Body of pancreas (tissue), 4 donors: ENCODE data around the gene HDAC1. TPM values are rescaled to one million over a fixed set of nuclear protein-coding genes. Genes with fewer than 3 reads are reported as not detected.
"Not testable (repeated sequence)": the region's sequence is repeated elsewhere in the genome, so short reads cannot be mapped to it uniquely, and the experiment has no call there.

Experiments used
- ATAC-seq: fragments of 150-250 bp; one replicate; pipeline ENCODE4 v1.9.1; 2016
- DNase-seq, 4 donors: peaks; one replicate each; pipeline ENCODE4 v3.0.0-alpha.2; 2019
- H3K27ac ChIP-seq, 4 donors: fragments of 200-600 bp; sonication (generic); 1 replicate in 3 of 4; 2 replicates in 1 of 4; pipeline versions ENCODE4 v1.5.1 to v1.6.1; 2016 to 2019; ENCODE audit warnings: mild to moderate bottlenecking in 1 of 4, mixed read lengths in 1 of 4, moderate library complexity in 1 of 4
- H3K27me3 ChIP-seq, 2 donors: fragments of 200-600 bp; sonication (generic); one replicate each; pipeline ENCODE4 v1.6.0; 2016; ENCODE audit warnings: mild to moderate bottlenecking in 1 of 2
- H3K36me3 ChIP-seq, 2 donors: fragments of 200-600 bp; sonication (generic); replicated peaks in 1 of 2; 2 replicates each; pipeline ENCODE4 v1.5.1; 2016; ENCODE audit warnings: low read depth in 2 of 2; ENCODE audit not compliant: insufficient read depth in 1 of 2
- H3K4me1 ChIP-seq: fragments of 200-600 bp; sonication (generic); one replicate; pipeline ENCODE4 v1.6.0; 2016
- H3K4me3 ChIP-seq, 2 donors: fragments of 200-600 bp; sonication (generic); 1 replicate in 1 of 2; 2 replicates in 1 of 2; pipeline ENCODE4 v1.5.1; 2016 to 2019
- H3K9me3 ChIP-seq, 3 donors: fragments of 200-600 bp; sonication (generic); 1 replicate in 2 of 3; 2 replicates in 1 of 3; pipeline ENCODE4 v1.5.1; 2016
- CTCF ChIP-seq, 7 experiments: fragments of 450-650 bp in 4 of 7; fragments of 200-600 bp in 3 of 7; sonication (generic) in 3 of 7; IDR thresholded peaks; one replicate each; pipeline ENCODE4 v1.5.1; 2016 to 2019; ENCODE audit warnings: antibody characterized with exemption in 7 of 7
- POLR2A ChIP-seq, 3 donors: fragments of 450-650 bp; IDR thresholded peaks; one replicate each; pipeline ENCODE4 v1.6.1; 2016; ENCODE audit warnings: antibody characterized with exemption in 3 of 3, mild to moderate bottlenecking in 2 of 3
- WGBS, 2 donors: methylation state at CpG; one replicate each; pipeline ENCODE4 v1.1.5; 2017; 5-methylcytosine and 5-hydroxymethylcytosine counted together
- intact Hi-C: fragments of 100-400 bp; cut with DNase I; formaldehyde crosslinking; loops from one replicate; pipeline ENCODE4 v1.15.1; 2023
- total RNA-seq, 2 donors: library from RNA; depleted of rRNA; stranded (reverse); fragments of >200 nt; gene quantifications; one replicate each; pipeline ENCODE4 v1.1.0, GENCODE V29; 2016

Gene HDAC1
- total RNA-seq, 2 donors from 2014 or later = 32.7 to 50.4 TPM

DNA sequence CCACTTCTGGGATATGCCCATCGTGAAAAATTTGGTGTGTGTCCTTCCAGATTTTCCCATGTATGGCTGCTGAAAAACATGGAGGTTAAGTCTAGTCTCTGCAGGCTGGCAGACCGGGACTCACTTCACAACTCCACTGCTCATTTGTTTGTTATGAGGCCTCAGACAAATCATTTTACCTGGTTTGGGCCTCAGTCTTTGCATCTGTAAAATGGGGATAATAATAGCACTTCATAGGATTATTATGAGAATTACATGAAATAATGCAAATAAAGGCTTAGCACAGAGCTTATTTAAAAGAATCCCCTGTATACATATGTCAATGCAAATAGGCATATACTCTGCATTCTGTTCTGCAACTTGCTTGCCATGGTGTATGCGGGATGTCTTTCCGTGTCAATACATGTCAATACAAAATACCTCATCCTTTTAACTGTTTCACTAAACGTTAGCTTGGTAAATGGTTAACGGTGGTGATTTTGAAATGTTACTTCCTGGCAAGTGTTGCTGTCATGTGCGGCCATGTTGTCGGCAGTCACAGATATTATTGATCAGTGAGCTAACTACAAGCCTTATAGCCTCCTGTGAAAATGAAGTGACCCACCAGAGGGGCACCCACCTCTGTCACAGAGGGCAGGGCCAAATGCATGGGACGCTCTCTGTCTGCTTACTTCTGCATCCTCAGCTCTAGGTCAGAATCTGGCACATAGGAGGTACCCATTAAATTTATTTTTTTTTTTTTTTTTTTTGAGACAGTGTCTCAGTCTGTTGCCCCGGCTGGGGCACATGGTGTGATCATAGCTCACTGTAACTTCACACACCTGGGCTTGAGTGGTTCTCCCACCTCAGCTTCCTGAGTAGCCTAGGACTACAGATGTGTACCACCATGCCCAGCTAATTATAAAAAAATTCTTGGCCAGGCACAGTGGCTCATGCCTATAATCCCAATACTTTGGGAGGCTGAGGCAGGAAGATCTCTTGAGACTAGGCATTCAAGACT lies 36.5 kb upstream of the HDAC1 start:
- H3K27ac ChIP-seq = no peak overlapping the region
- 49 to 62% methylated on average over 10 of the region's 10 CpGs for WGBS, 2 donors

GRCh38 chr1:32256473-32257226 lies 35.2 kb upstream of the HDAC1 start:
- H3K27me3 ChIP-seq = no peaks in the 10 kb centered on the region
- no peak for DNase-seq
- no peaks in the 10 kb centered on the region for H3K36me3 ChIP-seq
- TF ChIP-seq POLR2A (IDR thresholded peaks at IDR 0.05) (no peak), CTCF (IDR thresholded peaks at IDR 0.05) (no peak)
- 74 to 75% methylated on average over 9 of the region's 9 CpGs for WGBS, 2 donors
- intact Hi-C loops = no loop called here
- H3K4me1 ChIP-seq = no peaks in the 10 kb centered on the region
- no peaks in the 10 kb centered on the region for H3K9me3 ChIP-seq
- no peak overlapping the region for H3K27ac ChIP-seq
- no peak overlapping the region for H3K4me3 ChIP-seq
- ATAC-seq = no peak

More for the DNA sequence above, 36.5 kb upstream of the HDAC1 start:
- no peaks in the 10 kb centered on the region for H3K9me3 ChIP-seq
- no peak for DNase-seq
- no peak for ATAC-seq
- H3K4me1 ChIP-seq = peaks cover 4% of the 10 kb centered on the region
- H3K4me3 ChIP-seq = no peak overlapping the region
- no peaks in the 10 kb centered on the region for H3K36me3 ChIP-seq
- intact Hi-C loops = no loop called here
- no peak for TF ChIP-seq CTCF (IDR thresholded peaks at IDR 0.05)
- no peak for TF ChIP-seq POLR2A (IDR thresholded peaks at IDR 0.05)
- no peaks in the 10 kb centered on the region for H3K27me3 ChIP-seq

- no peak overlapping the region for H3K4me3 ChIP-seq
- H3K9me3 ChIP-seq = no peaks in the 10 kb centered on the region
- no peaks in the 10 kb centered on the region for H3K36me3 ChIP-seq
- TF ChIP-seq POLR2A (IDR thresholded peaks at IDR 0.05) (no peak), CTCF (IDR thresholded peaks at IDR 0.05) (no peak)
- DNase-seq = no peak
- ATAC-seq = no peak
- intact Hi-C loops = no loop called here
- H3K27me3 ChIP-seq = no peaks in the 10 kb centered on the region
- H3K27ac ChIP-seq = no peak overlapping the region
- H3K4me1 ChIP-seq = no peaks in the 10 kb centered on the region
- 83 to 84% methylated on average over 6 of the region's 6 CpGs for WGBS, 2 donors
Observed at GRCh38 chr1:32257227-32257508, 34.7 kb upstream of the HDAC1 start.

- H3K36me3 ChIP-seq, H3K27me3 ChIP-seq, ATAC-seq, H3K4me1 ChIP-seq, H3K27ac ChIP-seq, DNase-seq, H3K9me3 ChIP-seq, intact Hi-C loops, H3K4me3 ChIP-seq: not testable (repeated sequence)
- 95 to 96% methylated on average over 4 of the region's 4 CpGs for WGBS, 2 donors
Observed at GRCh38 chr1:32263236-32263593, 28.7 kb upstream of the HDAC1 start.

GRCh38 chr1:32263744-32264143 lies 28.1 kb upstream of the HDAC1 start:
- ATAC-seq (no peak), DNase-seq (no peak)
- H3K27me3 ChIP-seq = no peaks in the 10 kb centered on the region
- H3K4me3 ChIP-seq = no peak overlapping the region
- no peaks in the 10 kb centered on the region for H3K36me3 ChIP-seq
- WGBS, 2 donors = 89 to 91% methylated on average over 4 of the region's 4 CpGs
- H3K9me3 ChIP-seq = no peaks in the 10 kb centered on the region
- TF ChIP-seq CTCF (IDR thresholded peaks at IDR 0.05) (no peak), POLR2A (IDR thresholded peaks at IDR 0.05) (no peak)
- H3K27ac ChIP-seq = no peak overlapping the region
- H3K4me1 ChIP-seq = no peaks in the 10 kb centered on the region
- intact Hi-C loops = no loop called here
